GM21717 (cell line): ENCODE results near the gene AGBL1.

Source experiments
- ATAC-seq: cut with Tn5 transposase; IDR thresholded peaks from one replicate; pipeline ENCODE4 v1.9.1; 2021; ENCODE audit warnings: mild to moderate bottlenecking, moderate library complexity; ENCODE audit not compliant: unreplicated experiment

The AGBL1 gene

GRCh38 chr15:86079508-86080266, at the start of gene AGBL1:
TSS of gene AGBL1 (plus strand) at chr15:86079871.
- ATAC-seq, result no peak

GRCh38 chr15:86034904-86035303, 44.8 kb upstream of the AGBL1 start:
- ATAC-seq, result no peak

- no peak for ATAC-seq
Observed at GRCh38 chr15:86036243-86036642, 43.4 kb upstream of the AGBL1 start.

- no peak for ATAC-seq
Observed at GRCh38 chr15:86038491-86038890, 41.2 kb upstream of the AGBL1 start.

- ATAC-seq, result no peak
Observed at GRCh38 chr15:86040356-86041033, 39.2 kb upstream of the AGBL1 start.

- no peak for ATAC-seq
Observed at GRCh38 chr15:86041399-86041798, 38.3 kb upstream of the AGBL1 start.

GRCh38 chr15:86042226-86042625, 37.4 kb upstream of the AGBL1 start:
- no peak for ATAC-seq

GRCh38 chr15:86044981-86045380, 34.7 kb upstream of the AGBL1 start:
- no peak for ATAC-seq

GRCh38 chr15:86054338-86054737, 25.3 kb upstream of the AGBL1 start:
- ATAC-seq, result no peak

- no peak for ATAC-seq
Observed at GRCh38 chr15:86055688-86056087, 24.0 kb upstream of the AGBL1 start.

GRCh38 chr15:86059851-86060250, 19.8 kb upstream of the AGBL1 start:
- no peak for ATAC-seq

- ATAC-seq, result no peak
Observed at GRCh38 chr15:86060674-86061073, 19.0 kb upstream of the AGBL1 start.

GRCh38 chr15:86061581-86061980, 18.1 kb upstream of the AGBL1 start:
- ATAC-seq, result no peak

GRCh38 chr15:86062646-86063243, 16.9 kb upstream of the AGBL1 start:
- no peak for ATAC-seq

GRCh38 chr15:86063356-86064095, 16.1 kb upstream of the AGBL1 start:
- ATAC-seq, result no peak

- no peak for ATAC-seq
Observed at GRCh38 chr15:86064326-86064725, 15.3 kb upstream of the AGBL1 start.

- no peak for ATAC-seq
Observed at GRCh38 chr15:86066174-86066834, 13.4 kb upstream of the AGBL1 start.

GRCh38 chr15:86073281-86073680, 6.4 kb upstream of the AGBL1 start:
- ATAC-seq, result no peak

GRCh38 chr15:86076468-86076867, 3.2 kb upstream of the AGBL1 start:
- no peak for ATAC-seq

GRCh38 chr15:86077070-86077469, 2.6 kb upstream of the AGBL1 start:
- no peak for ATAC-seq

- no peak for ATAC-seq
Observed at GRCh38 chr15:86080302-86080701, 631 bp downstream of the AGBL1 start.
